HL-60/S4 treated with phorbol 12-myristate 13-acetate at 8.2 ng/mL for 4 days and 3 days (cell line): ENCODE measurements around the gene GPC1.

Source experiments
- in situ Hi-C: fragments of 300-500 bp; cut with MboI; formaldehyde crosslinking; loops from 2 replicates; pipeline ENCODE4 v1.15.0; 2022; ENCODE audit warnings: low sequenced_read_pairs

The GPC1 gene

DNA sequence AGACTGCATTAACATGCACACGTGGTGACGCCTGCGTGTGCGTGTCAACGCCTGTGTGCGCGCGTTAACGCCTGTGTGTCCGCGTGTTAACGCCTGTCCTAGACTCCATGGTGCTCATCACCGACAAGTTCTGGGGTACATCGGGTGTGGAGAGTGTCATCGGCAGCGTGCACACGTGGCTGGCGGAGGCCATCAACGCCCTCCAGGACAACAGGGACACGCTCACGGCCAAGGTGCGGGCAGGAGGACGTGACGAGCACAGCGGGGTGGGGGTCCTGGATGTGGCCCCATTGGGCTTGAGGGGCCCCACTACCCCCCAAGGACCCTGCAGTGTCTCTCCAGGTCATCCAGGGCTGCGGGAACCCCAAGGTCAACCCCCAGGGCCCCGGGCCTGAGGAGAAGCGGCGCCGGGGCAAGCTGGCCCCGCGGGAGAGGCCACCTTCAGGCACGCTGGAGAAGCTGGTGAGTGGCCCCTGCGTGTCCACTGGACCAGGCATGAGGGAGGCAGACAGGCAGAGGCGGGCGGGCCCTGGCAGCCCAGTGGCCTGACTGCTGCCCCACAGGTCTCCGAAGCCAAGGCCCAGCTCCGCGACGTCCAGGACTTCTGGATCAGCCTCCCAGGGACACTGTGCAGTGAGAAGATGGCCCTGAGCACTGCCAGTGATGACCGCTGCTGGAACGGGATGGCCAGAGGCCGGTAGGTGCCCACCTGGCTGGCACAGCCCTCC is 29.2 kb downstream of the GPC1 start:
- in situ Hi-C loops: no loop called here

DNA sequence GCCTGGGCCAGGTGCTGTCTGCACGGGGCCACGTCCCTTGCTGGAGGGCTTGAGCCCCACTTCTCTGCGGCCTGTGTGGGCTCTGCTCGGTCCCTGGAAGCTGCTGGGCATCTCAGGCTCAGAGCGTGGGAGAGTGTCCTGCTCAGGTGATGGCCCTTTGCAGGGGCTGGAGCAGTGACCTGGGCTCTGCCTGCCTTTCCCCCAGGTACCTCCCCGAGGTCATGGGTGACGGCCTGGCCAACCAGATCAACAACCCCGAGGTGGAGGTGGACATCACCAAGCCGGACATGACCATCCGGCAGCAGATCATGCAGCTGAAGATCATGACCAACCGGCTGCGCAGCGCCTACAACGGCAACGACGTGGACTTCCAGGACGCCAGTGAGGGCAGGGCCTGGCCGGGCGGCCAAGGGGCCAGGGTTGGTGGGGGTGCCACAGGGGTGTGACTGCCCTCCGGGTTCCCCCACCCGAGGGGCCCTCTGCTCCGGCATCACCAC is 29.9 kb downstream of the GPC1 start:
- in situ Hi-C loops: no loop called here

DNA sequence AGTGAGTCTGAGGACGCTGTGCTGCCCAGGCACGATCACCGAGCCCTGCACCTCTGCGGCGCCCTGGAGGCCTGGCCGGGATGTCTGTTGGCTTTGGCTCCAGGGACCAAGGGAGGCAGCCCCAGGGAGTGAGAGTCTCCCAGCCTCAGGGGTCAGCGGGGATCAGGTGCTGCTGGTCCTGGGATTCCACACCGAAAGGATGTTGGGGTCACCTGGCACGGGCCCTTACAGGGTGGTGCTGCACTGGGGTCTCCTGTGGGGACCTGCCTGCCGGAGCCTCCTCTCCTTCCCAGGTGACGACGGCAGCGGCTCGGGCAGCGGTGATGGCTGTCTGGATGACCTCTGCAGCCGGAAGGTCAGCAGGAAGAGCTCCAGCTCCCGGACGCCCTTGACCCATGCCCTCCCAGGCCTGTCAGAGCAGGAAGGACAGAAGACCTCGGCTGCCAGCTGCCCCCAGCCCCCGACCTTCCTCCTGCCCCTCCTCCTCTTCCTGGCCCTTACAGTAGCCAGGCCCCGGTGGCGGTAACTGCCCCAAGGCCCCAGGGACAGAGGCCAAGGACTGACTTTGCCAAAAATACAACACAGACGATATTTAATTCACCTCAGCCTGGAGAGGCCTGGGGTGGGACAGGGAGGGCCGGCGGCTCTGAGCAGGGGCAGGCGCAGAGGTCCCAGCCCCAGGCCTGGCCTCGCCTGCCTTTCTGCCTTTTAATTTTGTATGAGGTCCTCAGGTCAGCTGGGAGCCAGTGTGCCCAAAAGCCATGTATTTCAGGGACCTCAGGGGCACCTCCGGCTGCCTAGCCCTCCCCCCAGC is 30.5 kb downstream of the GPC1 start:
- in situ Hi-C loops: no loop called here

DNA sequence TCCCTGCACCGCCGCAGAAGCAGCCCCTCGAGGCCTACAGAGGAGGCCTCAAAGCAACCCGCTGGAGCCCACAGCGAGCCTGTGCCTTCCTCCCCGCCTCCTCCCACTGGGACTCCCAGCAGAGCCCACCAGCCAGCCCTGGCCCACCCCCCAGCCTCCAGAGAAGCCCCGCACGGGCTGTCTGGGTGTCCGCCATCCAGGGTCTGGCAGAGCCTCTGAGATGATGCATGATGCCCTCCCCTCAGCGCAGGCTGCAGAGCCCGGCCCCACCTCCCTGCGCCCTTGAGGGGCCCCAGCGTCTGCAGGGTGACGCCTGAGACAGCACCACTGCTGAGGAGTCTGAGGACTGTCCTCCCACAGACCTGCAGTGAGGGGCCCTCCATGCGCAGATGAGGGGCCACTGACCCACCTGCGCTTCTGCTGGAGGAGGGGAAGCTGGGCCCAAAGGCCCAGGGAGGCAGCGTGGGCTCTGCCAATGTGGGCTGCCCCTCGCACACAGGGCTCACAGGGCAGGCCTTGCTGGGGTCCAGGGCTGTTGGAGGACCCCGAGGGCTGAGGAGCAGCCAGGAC is 31.2 kb downstream of the GPC1 start:
- in situ Hi-C loops: no loop called here

DNA sequence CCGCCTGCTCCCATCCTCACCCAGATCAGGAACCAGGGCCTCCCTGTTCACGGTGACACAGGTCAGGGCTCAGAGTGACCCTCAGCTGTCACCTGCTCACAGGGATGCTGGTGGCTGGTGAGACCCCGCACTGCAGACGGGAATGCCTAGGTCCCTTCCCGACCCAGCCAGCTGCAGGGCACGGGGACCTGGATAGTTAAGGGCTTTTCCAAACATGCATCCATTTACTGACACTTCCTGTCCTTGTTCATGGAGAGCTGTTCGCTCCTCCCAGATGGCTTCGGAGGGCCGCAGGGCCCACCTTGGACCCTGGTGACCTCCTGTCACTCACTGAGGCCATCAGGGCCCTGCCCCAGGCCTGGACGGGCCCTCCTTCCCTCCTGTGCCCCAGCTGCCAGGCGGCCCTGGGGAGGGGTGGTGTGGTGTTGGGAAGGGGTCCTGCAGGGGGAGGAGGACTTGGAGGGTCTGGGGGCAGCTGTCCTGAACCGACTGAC is 31.7 kb downstream of the GPC1 start:
- in situ Hi-C loops: no loop called here

DNA sequence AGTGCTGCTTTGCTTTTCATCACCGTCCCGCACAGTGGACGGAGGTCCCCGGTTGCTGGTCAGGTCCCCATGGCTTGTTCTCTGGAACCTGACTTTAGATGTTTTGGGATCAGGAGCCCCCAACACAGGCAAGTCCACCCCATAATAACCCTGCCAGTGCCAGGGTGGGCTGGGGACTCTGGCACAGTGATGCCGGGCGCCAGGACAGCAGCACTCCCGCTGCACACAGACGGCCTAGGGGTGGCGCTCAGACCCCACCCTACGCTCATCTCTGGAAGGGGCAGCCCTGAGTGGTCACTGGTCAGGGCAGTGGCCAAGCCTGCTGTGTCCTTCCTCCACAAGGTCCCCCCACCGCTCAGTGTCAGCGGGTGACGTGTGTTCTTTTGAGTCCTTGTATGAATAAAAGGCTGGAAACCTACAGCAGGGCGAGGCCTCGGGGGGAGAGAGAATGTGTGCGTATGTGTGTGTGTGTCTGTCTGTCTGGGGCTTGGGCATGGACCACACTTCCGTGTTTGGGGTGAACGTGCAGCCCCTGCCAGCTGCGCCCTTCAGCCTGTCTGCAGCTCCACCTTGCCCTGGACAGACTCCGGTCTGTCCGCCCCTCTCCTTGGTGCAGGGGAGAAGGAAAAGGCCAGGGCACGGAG is 32.3 kb downstream of the GPC1 start:
- in situ Hi-C loops: no loop called here

DNA sequence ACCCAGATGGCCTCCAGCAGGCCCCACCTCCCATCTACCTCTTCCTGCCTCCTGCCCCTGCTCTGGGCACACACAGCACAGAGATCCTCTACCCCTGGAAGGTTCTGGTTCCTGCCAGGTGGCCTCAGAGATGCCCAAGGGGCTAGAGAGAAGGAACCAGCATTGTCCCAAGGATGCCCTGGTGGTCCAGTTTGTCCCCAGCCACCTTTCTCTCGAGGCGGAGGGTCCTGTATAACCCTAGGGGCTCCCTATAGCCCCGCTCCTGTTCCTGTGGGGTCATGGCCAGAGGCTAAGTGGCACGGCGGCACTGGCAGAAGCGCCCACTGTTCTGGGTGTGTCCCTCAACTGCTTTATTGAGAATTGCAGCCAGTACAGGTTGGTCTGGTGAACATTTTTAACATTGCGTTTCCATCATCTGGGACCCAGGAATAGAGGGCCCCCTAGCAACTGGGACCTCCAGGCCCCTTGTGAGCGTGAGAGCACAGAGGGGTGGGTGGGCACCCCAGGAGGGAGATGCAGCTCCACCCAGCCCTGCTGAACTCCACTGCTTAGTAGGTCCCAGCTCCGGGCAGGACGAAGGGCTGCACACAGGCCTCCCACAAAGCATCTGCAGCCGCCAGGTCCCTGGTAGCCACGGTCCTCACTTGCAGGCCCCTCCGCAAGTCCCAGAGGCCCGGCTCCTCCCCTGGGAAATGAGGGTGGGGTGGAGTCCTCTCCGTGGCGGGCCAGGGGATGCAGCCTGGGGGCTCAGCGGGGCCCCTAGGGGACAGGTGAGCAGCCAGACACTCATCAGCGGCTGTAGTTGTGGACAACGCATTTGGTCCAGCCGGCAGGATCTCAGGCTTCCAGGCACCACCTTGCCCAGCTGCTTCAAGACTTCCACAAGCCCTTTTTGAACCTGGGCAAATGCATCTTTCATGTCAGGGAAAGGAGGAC is 33.1 kb downstream of the GPC1 start:
- in situ Hi-C loops: no loop called here

DNA sequence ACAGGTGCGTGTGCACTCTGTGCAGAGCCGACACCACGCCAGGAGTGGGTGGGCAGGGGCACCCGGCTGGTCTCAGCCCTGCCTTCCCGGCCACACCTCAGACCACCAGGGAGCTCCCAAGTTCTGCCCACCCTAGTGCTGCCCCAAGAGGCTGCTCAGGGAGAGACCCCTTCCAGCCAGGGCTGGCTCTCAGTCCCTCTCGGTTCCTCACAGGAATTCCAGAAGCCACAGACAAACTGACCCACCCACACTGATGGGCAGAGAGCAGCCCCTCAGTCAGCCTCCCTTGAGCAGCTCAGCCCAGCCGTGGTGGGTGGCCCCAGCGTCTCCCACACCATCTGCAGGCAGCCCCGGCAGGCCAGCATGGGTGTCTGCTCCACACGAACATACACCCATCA is 33.8 kb downstream of the GPC1 start:
- in situ Hi-C loops: no loop called here

DNA sequence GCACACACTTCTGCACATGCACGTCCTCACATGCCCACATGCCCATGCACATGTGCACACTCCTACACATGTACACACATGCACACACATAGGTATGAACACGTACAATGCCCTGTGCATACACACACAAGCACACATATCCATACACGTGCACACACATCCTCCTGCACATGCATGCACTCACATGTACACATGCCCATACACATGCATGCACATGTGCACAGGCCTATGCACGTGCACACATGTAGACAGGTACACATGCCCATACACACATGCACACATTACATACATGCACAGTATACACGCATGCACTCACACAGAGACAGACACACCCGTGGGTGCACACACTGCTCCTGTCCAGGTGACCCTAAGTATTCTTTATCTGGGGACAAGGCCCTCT is 34.3 kb downstream of the GPC1 start:
- in situ Hi-C loops: no loop called here

DNA sequence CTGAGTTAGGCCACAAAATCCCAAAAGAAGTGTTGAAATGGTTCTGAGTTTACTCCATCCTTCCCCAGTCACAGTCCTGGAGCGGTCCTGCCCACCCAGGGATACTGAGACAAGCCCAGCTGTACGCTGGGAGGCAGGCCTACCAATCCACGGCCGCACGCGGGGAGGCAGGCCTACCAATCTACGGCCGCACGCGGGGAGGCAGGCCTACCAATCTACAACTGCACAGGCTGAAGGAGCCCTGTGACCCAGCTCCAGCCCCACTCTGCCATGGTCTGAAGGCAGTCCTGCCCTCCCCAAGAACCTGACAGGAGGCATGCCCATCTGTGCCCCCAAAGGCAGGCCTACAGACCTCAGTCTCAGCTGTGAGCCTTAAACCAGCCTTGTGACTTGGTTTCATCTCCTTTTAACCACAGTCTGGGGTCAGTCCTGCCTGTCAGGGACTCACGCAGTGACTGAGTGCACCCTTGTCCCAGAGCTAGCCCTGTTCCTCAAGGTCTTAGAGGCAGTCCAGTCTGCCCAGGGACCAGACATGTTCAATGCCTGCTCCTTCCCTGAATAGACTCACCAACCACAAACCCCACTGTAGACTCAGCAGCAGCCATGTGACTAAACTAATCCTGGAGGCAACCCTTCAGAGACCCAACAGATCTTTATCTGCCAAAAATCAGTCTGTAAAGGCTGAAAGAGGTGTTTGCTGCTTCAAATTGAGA is 36.8 kb downstream of the GPC1 start:
- in situ Hi-C loops: no loop called here

DNA sequence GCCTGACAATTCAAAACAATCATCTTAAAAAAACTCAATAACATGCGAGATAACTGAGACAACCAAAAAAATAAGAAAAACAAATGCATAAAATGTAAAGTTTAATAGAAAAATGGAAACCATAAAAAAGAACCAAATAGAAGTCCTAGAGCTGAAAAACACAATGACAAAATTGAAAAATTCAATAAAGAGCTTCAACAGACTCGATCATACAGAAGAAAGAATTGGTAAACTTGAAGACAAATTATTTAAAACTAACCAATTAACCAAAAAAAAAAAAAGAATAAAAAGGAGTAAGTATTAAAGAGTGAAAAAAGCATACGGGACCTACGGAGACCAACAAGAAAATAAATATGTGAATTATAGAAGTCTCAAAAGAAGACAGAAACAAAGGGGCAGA is 37.7 kb downstream of the GPC1 start:
- in situ Hi-C loops: no loop called here

DNA sequence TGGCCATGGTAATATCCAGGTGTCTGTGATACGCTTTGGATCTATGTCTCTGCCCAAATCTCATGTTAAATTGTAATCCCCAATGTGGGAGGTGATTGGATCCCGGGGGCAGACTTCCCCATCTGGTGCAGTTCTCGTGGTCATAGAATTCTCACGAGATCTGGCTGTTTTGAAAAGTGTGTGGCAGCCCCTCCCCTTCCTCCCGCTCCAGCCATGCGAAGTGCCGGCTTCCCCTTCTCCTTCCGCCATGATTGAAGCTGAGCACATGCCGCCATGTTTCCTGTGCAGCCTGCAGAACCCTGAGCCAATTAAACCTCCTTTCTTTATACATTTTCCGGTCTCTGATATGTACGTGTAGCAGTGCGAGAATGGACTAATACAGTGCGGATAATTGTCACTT is 42.5 kb downstream of the GPC1 start:
- in situ Hi-C loops: no loop called here

DNA sequence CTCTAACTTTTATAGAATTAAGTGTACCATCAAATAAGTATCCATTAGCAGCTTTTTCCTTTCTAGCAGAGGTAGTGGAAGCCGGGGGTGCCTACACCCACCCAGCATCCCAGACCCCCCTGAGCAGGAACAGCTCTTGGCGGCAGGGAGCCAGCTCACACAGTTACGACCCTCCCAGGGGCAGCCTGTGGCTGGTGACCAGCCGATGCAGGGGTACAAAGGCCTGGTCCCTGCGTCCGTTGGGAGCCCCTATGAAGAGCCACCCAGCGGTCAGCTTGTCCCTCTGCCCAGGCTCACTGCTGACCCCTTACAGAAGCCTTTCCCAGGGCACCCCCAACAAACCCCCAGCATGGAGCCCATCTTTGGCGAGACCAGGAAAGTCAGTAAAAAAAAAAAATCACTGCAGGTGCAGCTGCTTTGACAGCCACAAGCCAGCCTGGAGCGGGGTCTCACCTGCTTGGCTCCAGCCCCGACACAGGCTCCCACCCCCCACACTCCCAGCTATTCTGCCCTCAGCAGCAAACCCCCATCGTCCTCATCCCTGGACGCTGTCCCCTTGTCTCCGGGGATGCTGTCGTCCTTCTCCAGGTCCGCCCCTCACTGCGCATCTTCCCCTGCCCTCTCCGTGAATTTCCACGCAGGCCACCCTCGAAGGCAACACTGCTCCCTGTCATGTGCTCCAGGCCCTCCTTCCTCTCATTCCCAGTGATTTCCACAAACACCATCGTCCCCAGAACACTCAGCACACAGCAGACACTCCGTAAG is 43.1 kb downstream of the GPC1 start:
- in situ Hi-C loops: no loop called here

DNA sequence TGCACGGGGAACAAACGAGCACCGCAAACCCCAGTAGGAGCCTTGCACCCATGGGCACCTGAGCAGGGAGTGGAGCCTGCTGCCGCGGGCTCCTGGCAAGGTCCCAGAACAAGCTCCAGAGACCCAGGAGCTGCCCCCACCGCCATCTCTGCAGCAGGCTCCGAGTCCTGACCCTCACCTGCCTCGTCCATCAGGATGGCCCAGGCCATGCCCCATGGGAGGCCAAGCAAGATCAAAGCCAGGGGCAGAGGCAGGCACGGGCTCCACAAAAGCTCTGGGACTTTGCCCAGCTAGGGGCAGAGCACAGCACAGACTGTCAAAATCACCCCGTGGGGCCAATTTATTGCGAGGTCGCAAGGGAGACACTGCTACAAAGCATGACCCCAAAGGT is 43.6 kb downstream of the GPC1 start:
- in situ Hi-C loops: no loop called here

DNA sequence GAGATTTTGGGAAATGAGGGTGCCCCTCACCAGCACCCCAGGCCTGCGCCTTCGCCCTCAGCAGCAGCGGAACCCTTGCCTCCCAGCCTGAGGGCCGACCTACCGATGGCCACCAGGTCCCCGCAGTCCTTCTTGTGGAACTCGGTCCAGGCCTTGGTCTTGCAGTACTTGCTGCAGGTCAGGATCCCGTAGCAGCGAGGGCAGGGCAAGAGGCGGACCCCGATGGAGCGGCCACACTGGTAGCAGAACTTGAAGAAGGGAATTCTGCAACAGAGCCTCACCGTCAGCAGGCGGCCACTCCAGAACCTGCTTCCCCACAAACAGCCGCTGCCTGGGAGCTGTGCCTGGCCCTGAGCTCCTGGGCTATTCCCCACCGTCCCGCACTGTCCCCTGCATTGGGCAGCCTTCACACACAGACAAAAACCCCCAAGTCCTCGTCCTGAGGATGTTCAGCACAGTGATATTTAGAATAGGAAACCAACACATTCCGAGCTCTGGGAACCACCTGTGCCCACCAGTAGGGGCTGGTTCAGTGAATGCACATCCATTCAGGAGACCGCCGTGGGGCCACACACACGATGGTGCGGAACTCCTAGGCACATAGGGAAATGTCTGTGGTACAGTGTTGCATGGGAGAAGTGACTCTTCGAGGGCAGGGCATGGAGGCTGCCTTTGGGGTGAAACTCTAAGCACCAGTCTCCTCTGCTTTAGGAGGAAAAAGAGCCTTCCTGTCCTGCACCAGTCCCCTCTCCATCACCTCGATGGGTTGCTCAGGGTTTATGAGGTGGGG is 45.6 kb downstream of the GPC1 start:
- in situ Hi-C loops: no loop called here

DNA sequence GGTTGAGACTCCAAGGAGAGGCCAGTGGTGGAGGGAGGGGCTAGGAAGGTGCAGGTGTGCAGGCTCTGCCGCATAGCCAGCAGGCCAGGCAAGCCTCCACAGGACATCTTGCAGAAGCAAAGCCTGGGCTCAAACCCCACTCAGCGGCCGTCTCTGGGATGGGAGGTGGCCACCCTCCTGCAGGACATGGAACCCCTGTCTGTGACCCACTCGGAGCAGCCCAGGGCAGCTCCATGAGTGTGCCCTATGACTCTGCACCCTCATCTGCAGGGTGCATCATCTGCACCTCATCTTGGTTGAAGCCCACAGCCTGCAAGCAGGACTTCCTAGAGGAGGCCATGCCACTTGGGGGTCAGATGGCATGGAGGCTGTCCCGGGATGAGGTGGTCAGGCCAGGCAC is 46.3 kb downstream of the GPC1 start:
- in situ Hi-C loops: no loop called here

DNA sequence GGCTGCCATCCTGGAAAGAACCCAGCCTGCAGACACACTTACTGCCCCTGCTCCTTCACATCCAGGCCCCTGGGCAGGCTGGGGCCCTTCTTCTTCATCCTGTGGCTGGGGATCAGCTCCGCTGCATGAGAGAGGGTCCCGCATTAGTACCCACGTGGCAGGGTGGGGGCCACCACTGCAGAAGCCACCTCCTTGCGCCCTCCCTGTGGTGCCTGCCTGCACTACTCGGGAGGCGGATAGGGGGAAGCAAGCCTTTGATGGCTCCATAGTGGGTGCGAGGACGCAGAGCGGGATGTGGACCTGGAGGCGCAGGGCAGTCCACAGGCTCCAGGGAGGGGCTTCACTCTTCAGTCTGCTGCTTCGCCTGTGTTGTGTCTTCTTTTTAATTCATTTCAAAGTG is 46.7 kb downstream of the GPC1 start:
- in situ Hi-C loops: no loop called here

DNA sequence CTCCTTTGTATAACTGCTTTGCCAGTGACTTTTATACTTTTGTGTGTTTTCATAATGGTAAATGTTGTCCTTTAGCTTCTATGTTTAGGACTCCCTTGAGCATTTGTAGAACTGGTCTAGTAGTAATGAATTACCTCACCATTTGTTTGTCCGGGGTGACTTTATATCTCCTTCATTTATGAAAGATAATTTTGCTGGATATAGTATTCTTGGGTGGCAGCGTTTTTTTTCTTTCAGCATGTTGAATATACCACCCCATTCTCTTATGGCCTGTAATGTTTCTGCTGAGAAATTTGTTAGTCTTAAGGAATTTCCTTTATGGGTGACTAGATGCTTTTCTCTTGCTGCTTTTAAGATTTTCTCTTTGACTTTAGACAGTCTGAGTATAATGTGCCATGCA is 56.0 kb downstream of the GPC1 start:
- in situ Hi-C loops: no loop called here
